UCSD-AML1 (cell line): Measurements from ENCODE around the gene SIPA1L3.

Experiments
- DNase-seq: peaks from one replicate; lab custom pipeline; 2025; ENCODE audit not compliant: unreplicated experiment; lab: John Stamatoyannopoulos, UW

The SIPA1L3 gene

GRCh38 chr19:38182536-38183210 lies 275.7 kb downstream of the SIPA1L3 start:
- DNase-seq, result no peak

- no peak for DNase-seq
Measured at GRCh38 chr19:38183251-38183897, 276.4 kb downstream of the SIPA1L3 start.

- no peak for DNase-seq
Measured at GRCh38 chr19:38184815-38185214, 277.8 kb downstream of the SIPA1L3 start.

- DNase-seq, result no peak
Measured at GRCh38 chr19:38185562-38185961, 278.6 kb downstream of the SIPA1L3 start.

- DNase-seq, result no peak
Measured at GRCh38 chr19:38190061-38190460, 283.1 kb downstream of the SIPA1L3 start.

DNA sequence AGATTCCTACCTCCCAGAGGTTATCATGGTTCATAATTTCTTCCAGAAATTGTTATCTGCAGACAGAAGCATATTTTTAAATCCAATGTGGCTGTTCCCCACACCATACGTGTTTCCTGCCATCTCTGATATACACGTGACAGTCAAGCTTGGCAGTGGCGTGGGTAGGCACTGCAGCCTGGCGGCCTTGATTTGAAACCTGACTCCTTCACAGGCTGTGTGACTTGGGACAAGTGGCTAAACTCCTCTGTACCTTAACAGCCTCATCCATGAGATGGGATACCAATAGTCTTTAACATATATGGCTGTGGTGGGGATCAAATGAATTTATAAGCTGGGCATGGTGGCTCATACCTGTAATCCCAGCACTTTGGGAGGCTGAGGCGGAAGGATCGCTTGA lies 283.8 kb downstream of the SIPA1L3 start:
- no peak for DNase-seq

DNA sequence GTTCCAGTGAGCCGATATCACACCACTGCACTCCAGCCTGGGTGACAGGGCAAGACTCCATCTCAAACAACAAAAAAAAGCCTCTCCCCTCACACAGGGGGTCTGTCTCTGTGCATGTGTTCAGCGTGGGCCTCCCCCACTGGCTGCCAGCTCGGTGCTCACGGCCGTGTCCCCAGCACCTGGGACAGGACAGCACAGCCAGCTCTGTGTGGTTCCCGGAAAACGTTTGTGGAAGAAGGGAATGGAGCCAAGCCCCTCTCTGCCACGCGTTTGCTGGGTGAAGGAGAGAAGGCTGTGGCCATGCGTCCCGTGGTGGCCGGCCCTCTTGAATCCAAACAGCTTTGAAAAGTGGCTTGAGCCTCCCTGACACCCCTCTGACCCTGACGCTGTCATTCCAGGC lies 284.7 kb downstream of the SIPA1L3 start:
- no peak for DNase-seq

DNA sequence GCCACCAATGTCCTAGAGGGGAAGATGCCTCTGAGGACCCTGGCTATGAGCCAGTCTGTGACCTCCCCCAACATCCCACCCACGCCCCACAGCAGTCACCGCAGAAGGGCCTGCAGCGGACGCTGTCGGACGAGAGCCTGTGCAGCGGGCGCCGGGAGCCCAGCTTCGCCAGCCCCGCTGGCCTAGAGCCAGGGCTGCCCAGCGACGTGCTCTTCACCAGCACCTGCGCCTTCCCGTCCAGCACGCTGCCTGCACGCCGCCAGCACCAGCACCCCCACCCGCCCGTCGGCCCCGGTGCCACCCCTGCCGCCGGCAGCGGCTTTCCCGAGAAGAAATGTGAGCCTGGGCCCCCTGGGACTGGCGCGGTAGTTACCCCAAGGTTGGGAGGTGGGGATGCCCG lies 286.4 kb downstream of the SIPA1L3 start:
- no peak for DNase-seq

- no peak for DNase-seq
Measured at GRCh38 chr19:38194061-38194701, 287.2 kb downstream of the SIPA1L3 start.

- no peak for DNase-seq
Measured at GRCh38 chr19:38195237-38195636, 288.2 kb downstream of the SIPA1L3 start.

- no peak for DNase-seq
Measured at GRCh38 chr19:38196245-38196837, 289.3 kb downstream of the SIPA1L3 start.

GRCh38 chr19:38196948-38197656 lies 290.1 kb downstream of the SIPA1L3 start:
- no peak for DNase-seq

DNA sequence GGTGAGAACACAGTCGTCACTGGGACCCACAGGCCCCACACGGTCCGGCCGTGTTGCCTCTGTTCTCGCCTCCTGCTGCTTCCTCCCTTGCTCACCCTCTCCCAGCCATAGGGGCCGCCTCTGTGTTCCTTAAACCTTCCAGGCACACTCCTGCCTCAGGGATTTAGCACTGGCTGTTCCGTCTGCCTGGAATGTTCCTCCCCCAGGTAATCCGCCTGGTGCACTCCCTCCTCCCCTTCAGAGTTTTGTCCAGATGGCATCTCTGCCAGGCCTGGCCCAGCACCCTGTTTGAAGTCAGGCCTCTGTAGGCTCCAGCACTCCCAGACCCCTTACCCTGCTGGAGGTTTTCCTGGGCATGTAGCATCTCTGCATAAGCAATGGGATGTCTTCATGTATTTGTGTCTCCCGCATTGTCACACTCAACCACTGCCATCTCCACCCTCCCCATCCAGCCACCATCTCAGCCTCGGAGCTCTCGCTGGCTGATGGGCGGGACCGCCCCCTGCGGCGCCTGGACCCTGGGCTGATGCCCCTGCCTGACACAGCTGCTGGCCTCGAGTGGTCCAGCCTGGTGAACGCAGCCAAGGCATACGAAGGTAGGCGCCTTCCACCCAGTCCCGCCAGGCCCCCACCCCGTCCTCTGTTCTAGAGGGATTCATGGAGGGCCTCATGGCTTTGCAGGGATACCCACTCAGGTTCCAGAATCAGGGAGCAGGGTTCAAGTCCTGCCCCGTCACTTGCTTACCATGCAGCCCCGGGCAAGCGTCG lies 291.1 kb downstream of the SIPA1L3 start:
- no peak for DNase-seq

- DNase-seq, result no peak
Measured at GRCh38 chr19:38199340-38199739, 292.3 kb downstream of the SIPA1L3 start.

DNA sequence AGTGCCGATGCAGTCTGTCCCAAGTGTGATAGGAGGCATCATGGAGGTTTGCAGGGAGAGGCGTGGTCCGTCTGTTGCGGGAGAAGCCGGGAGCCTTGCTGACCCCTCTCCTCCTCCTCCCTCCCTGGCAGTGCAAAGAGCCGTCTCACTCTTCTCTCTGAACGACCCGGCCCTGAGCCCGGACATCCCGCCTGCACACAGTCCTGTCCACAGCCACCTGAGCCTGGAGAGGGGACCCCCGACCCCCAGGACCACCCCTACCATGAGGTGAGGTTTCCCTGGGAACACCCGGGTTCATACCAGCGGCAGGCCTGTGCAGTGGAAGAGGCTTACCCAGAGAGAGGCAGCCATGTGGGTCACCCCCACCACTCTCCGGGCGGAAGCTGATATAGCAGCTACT lies 294.7 kb downstream of the SIPA1L3 start:
- no peak for DNase-seq

- DNase-seq, result no peak
Measured at GRCh38 chr19:38202504-38202903, 295.5 kb downstream of the SIPA1L3 start.

DNA sequence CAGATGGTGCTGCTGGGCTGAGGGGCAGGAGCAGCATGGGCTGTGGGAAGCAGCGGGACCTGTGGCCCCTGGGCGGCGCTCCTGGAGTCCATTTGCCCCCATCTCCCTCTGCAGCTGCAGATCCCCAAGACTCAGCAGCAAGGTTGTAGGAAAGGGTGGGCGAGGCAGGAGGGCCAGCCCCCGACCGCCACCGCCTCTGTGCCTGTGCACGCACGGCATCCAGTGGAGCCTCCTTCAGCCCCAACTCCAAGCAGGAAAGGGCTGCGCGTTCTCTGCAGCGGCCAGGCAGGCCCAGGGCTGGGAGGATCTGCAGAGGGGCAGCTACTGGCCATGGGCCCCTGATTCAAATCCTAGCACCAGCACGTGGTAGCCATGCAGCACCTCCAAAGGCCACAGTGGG lies 296.2 kb downstream of the SIPA1L3 start:
- DNase-seq, result no peak

DNA sequence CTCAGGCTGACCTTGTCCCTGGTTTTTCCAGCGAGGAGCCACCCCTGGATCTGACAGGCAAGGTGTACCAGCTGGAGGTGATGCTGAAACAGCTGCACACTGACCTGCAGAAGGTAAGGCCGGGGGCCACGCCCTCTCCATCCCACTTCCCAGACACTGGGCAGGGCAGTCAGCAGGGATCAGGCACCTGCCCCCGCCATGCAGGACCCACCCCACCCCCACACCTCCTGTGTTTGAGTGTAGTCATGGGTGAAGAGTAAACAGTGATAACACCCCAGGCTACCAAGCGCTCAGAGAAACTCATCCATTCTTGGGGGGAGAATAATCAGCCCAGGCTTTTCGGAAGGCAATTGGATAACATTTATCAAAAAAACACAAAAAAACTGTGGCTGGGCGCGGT lies 297.1 kb downstream of the SIPA1L3 start:
- DNase-seq, result no peak

DNA sequence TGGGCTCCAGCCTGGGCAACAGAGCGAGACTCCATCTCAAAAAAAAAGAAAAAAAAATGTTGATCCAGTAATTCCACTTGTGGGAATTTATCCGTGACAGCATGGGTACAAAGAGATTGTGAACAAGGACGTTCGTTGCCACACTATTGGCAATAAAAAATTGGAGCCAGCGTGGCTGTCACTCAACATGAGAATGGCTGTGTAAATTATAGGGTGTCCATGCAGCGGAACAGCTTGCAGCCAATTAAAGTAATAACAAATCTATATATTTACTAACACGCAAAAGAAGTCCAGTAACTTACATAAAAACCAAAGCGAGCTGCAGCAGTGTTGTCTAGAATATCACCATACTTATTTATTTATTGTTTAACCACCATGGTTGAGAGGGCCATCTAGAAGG lies 297.7 kb downstream of the SIPA1L3 start:
- DNase-seq, result no peak

- DNase-seq, result no peak
Measured at GRCh38 chr19:38206006-38206745, 299.2 kb downstream of the SIPA1L3 start.
